H9 (cell line): ENCODE measurements around the gene FAT1. TPM values are rescaled to one million over a fixed set of nuclear protein-coding genes. Genes with fewer than 3 reads are reported as not detected.

Experiments
- DNase-seq: peaks from one replicate; pipeline ENCODE4 v3.0.0-alpha.2; 2017
- H2AFZ ChIP-seq: one replicate; pipeline ENCODE4 v1.6.1; 2013; ENCODE audit warnings: mild to moderate bottlenecking, low read length, control low read depth, moderate library complexity
- H2AK5ac ChIP-seq: 2 replicates; pipeline ENCODE4 v1.6.1; 2013; ENCODE audit warnings: low read length, control low read depth, mixed read lengths; ENCODE audit not compliant: insufficient read length
- H2BK120ac ChIP-seq: one replicate; pipeline ENCODE4 v1.6.1; 2013; ENCODE audit warnings: low read depth, mild to moderate bottlenecking, low read length, control low read depth, inconsistent platforms; ENCODE audit not compliant: poor library complexity, severe bottlenecking
- H2BK12ac ChIP-seq: 2 replicates; pipeline ENCODE4 v1.6.1; 2013; ENCODE audit warnings: low read length, control low read depth, mixed read lengths, low read depth; ENCODE audit not compliant: insufficient read length
- H2BK15ac ChIP-seq: 2 replicates; pipeline ENCODE4 v1.6.1; 2013; ENCODE audit warnings: low read depth, low read length, control low read depth
- H2BK20ac ChIP-seq: one replicate; pipeline ENCODE4 v1.6.1; 2013; ENCODE audit warnings: low read depth, mild to moderate bottlenecking, low read length, control low read depth, inconsistent platforms; ENCODE audit not compliant: poor library complexity, severe bottlenecking
- H2BK5ac ChIP-seq: 2 replicates; pipeline ENCODE4 v1.6.1; 2013; ENCODE audit warnings: low read length, control low read depth, mixed read lengths; ENCODE audit not compliant: insufficient read length
- H3K14ac ChIP-seq: 2 replicates; pipeline ENCODE4 v1.6.1; 2013; ENCODE audit warnings: low read length, control low read depth; ENCODE audit not compliant: insufficient read depth
- H3K18ac ChIP-seq: 2 replicates; pipeline ENCODE4 v1.6.1; 2013; ENCODE audit warnings: low read depth, mild to moderate bottlenecking, mixed read lengths, low read length, control low read depth; ENCODE audit not compliant: insufficient read length
- H3K23ac ChIP-seq: 2 replicates; pipeline ENCODE4 v1.6.1; 2013; ENCODE audit warnings: low read length, control low read depth, mixed read lengths, low read depth; ENCODE audit not compliant: insufficient read length
- H3K23me2 ChIP-seq: 2 replicates; pipeline ENCODE4 v1.6.1; 2013; ENCODE audit warnings: low read depth, mild to moderate bottlenecking, mixed read lengths, low read length, control low read depth; ENCODE audit not compliant: insufficient read length, poor library complexity, severe bottlenecking
- H3K27ac ChIP-seq: 2 replicates; pipeline ENCODE4 v1.5.1; 2013; ENCODE audit warnings: low read length, control low read depth, mixed read lengths, low read depth; ENCODE audit not compliant: insufficient read length
- H3K27me3 ChIP-seq: 2 replicates; pipeline ENCODE4 v1.6.1; 2013; ENCODE audit warnings: low read length, control low read depth, inconsistent platforms; ENCODE audit not compliant: insufficient read depth
- H3K4ac ChIP-seq: 2 replicates; pipeline ENCODE4 v1.6.1; 2013; ENCODE audit warnings: low read depth, mild to moderate bottlenecking, control low read depth, inconsistent platforms, low read length, moderate library complexity
- H3K4me1 ChIP-seq: 2 replicates; pipeline ENCODE4 v1.6.1; 2013; ENCODE audit warnings: low read length, control low read depth, inconsistent platforms; ENCODE audit not compliant: insufficient read depth
- H3K4me2 ChIP-seq: 2 replicates; pipeline ENCODE4 v1.6.1; 2013; ENCODE audit warnings: low read length, control low read depth, mixed read lengths; ENCODE audit not compliant: insufficient read length, insufficient read depth
- H3K56ac ChIP-seq: 2 replicates; pipeline ENCODE4 v1.6.1; 2013; ENCODE audit warnings: low read depth, mild to moderate bottlenecking, mixed read lengths, low read length, control low read depth; ENCODE audit not compliant: insufficient read length
- H3K79me1 ChIP-seq: 2 replicates; pipeline ENCODE4 v1.6.1; 2013; ENCODE audit warnings: low read depth, mild to moderate bottlenecking, moderate library complexity, low read length, control low read depth, inconsistent platforms; ENCODE audit not compliant: insufficient read depth, poor library complexity, severe bottlenecking
- H3K79me2 ChIP-seq: 2 replicates; pipeline ENCODE4 v1.6.1; 2013; ENCODE audit warnings: low read length, control low read depth, inconsistent platforms; ENCODE audit not compliant: insufficient read depth
- H3K9ac ChIP-seq: 2 replicates; pipeline ENCODE4 v1.6.1; 2013; ENCODE audit warnings: low read length, control low read depth, mixed read lengths; ENCODE audit not compliant: insufficient read length; ENCODE audit errors: extremely low read depth
- H3K9me3 ChIP-seq: one replicate; pipeline ENCODE4 v1.6.1; 2013; ENCODE audit warnings: low read depth, low read length, inconsistent platforms; ENCODE audit not compliant: control insufficient read depth
- H3T11ph ChIP-seq: one replicate; pipeline ENCODE4 v1.6.1; 2013; ENCODE audit warnings: mild to moderate bottlenecking, low read length, control low read depth, inconsistent platforms
- H4K20me1 ChIP-seq: one replicate; pipeline ENCODE4 v1.6.1; 2013; ENCODE audit not compliant: control insufficient read depth, insufficient read length, insufficient read depth
- H4K5ac ChIP-seq: 2 replicates; pipeline ENCODE4 v1.6.1; 2013; ENCODE audit warnings: low read depth, mild to moderate bottlenecking, mixed read lengths, low read length, control low read depth; ENCODE audit not compliant: insufficient read length
- H4K8ac ChIP-seq: replicated peaks from 2 replicates; pipeline ENCODE4 v1.6.1; 2013; ENCODE audit warnings: low read length, control low read depth, mixed read lengths, low read depth; ENCODE audit not compliant: insufficient read length
- H4K91ac ChIP-seq: 2 replicates; pipeline ENCODE4 v1.6.1; 2013; ENCODE audit warnings: low read depth, mild to moderate bottlenecking, moderate library complexity, mixed read lengths, low read length, control low read depth; ENCODE audit not compliant: insufficient read length
- H3K27ac Mint-ChIP-seq, 3 experiments: 2 replicates in 2 of 3; 3 replicates in 1 of 3; pipeline ENCODE4 v1.8.0; 2020 to 2021; ENCODE audit warnings: mixed read lengths in 3 of 3, mild to moderate bottlenecking in 1 of 3, moderate library complexity in 1 of 3
- H3K27me3 Mint-ChIP-seq: 2 replicates; pipeline ENCODE4 v1.8.0; 2021; ENCODE audit warnings: low read depth, mild to moderate bottlenecking, moderate library complexity, mixed read lengths
- H3K36me3 Mint-ChIP-seq, 3 experiments: 2 replicates in 2 of 3; 3 replicates in 1 of 3; pipeline ENCODE4 v1.8.0; 2020 to 2021; ENCODE audit warnings: low read depth in 3 of 3, mixed read lengths in 3 of 3; ENCODE audit not compliant: insufficient read depth in 1 of 3
- H3K4me1 Mint-ChIP-seq, 2 experiments: 2 replicates each; pipeline ENCODE4 v1.8.0; 2020; ENCODE audit warnings: mixed read lengths in 2 of 2
- H3K4me3 Mint-ChIP-seq, 2 experiments: 2 replicates in 1 of 2; 3 replicates in 1 of 2; pipeline ENCODE4 v1.8.0; 2020 to 2021; ENCODE audit warnings: mild to moderate bottlenecking in 2 of 2, mixed read lengths in 2 of 2, moderate library complexity in 1 of 2
- H3K9me3 Mint-ChIP-seq, 2 experiments: 2 replicates in 1 of 2; 3 replicates in 1 of 2; pipeline ENCODE4 v1.8.0; 2020; ENCODE audit warnings: mild to moderate bottlenecking in 2 of 2, mixed read lengths in 2 of 2, moderate library complexity in 1 of 2
- WGBS: extraction: QIAGEN DNeasy Blood & Tissue Kit; methylation state at CpG from one replicate; pipeline ENCODE4 v1.1.7; 2013; ENCODE audit warnings: missing lambda C conversion rate, low lambda C conversion rate, mixed read lengths; ENCODE audit not compliant: insufficient read length; ENCODE audit errors: extremely low coverage; 5-methylcytosine and 5-hydroxymethylcytosine counted together
- total RNA-seq: library from RNA; stranded (reverse); gene quantifications from 2 replicates; pipeline ENCODE4 v1.2.1, GENCODE V29; 2021
- TF ChIP-seq, protein P1 (sequence below): fragments of 200-600 bp; sonication (generic); conservative IDR thresholded peaks from 3 replicates; pipeline ENCODE4 v1.8.0; 2021; ENCODE audit warnings: antibody characterized with exemption, mild to moderate bottlenecking

FAT1 gene
- total RNA-seq, 1 experiment from 2014 or later = 173 TPM

DNA sequence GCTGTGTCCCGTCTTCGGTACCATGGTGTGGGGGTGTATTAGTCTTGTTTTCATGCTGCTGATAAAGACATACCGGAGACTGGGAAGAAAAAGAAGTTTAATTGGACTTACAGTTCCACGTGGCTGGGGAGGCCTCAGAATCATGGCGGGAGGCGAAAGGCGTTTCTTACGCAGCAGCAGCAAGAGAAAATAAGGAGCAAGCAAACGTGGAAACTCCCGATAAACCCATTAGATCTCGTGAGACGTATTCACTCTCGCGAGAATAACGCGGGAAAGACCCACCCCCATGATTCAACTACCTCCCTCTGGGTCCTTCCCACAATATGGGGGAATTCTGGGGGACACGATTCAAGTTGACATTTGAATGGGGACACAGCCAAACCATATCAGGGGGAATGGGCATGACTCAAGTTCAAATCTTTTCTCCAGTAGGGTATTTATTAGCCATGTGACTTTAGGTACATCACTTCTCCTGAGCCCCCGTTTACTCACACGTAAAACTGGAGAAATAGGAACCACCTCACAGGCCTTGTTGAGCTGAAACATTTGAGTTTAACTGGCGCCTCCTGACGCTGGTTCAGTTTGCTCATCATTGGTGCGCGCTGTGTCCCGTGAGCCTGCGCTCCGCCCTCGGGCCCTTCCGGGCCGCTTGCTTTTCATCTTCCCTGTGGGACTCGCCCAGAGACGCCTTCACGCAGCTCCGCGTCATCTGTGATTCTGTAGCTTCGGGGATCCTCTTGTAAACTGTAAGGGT, 35.5 kb upstream of the FAT1 start:
- no peak overlapping the region for H2BK5ac ChIP-seq
- H3K9me3 Mint-ChIP-seq = no peaks in the 10 kb centered on the region; a peak in 2 of 5 replicates
- no peak overlapping the region for H3K18ac ChIP-seq
- H2BK20ac ChIP-seq = no peak overlapping the region
- H2AFZ ChIP-seq = no peak overlapping the region
- H2BK12ac ChIP-seq = no peak overlapping the region
- H3K27me3 ChIP-seq = no peaks in the 10 kb centered on the region
- H3K56ac ChIP-seq = no peak overlapping the region
- H2BK15ac ChIP-seq = no peak overlapping the region
- WGBS = no CpG with 5 or more reads among the region's 35 CpGs
- H4K8ac ChIP-seq = no peak overlapping the region
- H3K9ac ChIP-seq = no peak overlapping the region
- no peaks in the 10 kb centered on the region for H3K79me1 ChIP-seq
- 0 out of 4 replicates have a peak, but pooled peaks cover 0 to 2% of the 10 kb centered on the region in 2 experiments for H3K4me1 Mint-ChIP-seq
- H3K27ac Mint-ChIP-seq = no peak overlapping the region
- H3K36me3 Mint-ChIP-seq = no peaks in the 10 kb centered on the region; a peak in 1 of 7 replicates
- no peaks in the 10 kb centered on the region for H3K27me3 Mint-ChIP-seq
- no peak overlapping the region for H2BK120ac ChIP-seq
- no peaks in the 10 kb centered on the region for H3K23me2 ChIP-seq
- no peak overlapping the region for H3K23ac ChIP-seq
- H4K5ac ChIP-seq = no peak overlapping the region
- no peak overlapping the region for H3K27ac ChIP-seq
- no peak overlapping the region for H3T11ph ChIP-seq
- H2AK5ac ChIP-seq = no peak overlapping the region
- no peak overlapping the region for H4K91ac ChIP-seq
- H3K4me3 Mint-ChIP-seq = no peak overlapping the region
- H3K4me1 ChIP-seq = no peaks in the 10 kb centered on the region
- DNase-seq = no peak
- H3K4me2 ChIP-seq = no peak overlapping the region
- no peaks in the 10 kb centered on the region for H3K9me3 ChIP-seq
- H4K20me1 ChIP-seq = no peaks in the 10 kb centered on the region
- no peaks in the 10 kb centered on the region for H3K79me2 ChIP-seq
- H3K4ac ChIP-seq = no peak overlapping the region
- H3K14ac ChIP-seq = no peak overlapping the region
- TF ChIP-seq, protein P1, sequence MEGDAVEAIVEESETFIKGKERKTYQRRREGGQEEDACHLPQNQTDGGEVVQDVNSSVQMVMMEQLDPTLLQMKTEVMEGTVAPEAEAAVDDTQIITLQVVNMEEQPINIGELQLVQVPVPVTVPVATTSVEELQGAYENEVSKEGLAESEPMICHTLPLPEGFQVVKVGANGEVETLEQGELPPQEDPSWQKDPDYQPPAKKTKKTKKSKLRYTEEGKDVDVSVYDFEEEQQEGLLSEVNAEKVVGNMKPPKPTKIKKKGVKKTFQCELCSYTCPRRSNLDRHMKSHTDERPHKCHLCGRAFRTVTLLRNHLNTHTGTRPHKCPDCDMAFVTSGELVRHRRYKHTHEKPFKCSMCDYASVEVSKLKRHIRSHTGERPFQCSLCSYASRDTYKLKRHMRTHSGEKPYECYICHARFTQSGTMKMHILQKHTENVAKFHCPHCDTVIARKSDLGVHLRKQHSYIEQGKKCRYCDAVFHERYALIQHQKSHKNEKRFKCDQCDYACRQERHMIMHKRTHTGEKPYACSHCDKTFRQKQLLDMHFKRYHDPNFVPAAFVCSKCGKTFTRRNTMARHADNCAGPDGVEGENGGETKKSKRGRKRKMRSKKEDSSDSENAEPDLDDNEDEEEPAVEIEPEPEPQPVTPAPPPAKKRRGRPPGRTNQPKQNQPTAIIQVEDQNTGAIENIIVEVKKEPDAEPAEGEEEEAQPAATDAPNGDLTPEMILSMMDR = no peak
